ENCODE measurements around the gene KRT2.

DNA sequence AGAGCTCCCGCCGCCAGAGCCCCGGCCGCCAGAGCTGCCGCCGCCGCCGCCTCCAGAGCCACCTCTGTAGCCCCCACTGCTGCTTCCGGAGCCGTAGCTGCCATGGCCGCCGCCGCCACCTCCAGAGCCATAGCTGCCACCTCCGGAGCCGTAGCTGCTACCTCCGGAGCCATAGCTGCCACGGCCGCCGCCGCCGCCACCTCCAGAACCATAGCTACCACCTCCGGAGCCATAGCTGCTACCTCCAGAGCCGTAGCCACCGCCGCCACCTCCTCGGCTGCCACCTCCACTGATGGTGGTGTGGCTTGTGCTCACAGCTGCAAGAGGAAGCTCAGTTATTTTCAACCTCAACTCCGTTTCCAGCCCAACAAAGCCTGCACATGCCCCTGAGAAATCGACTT lies 23.3 kb upstream of the KRT2 start:
- TF ChIP-seq EGR1 (IDR thresholded peaks at IDR 0.05) (no peak), EP300 (IDR thresholded peaks at IDR 0.05; ENCODE audit: borderline replicate concordance) (no peak), FOXM1 (IDR thresholded peaks at IDR 0.05; ENCODE audit: borderline replicate concordance, low read depth) (no peak), YY1 (IDR thresholded peaks at IDR 0.05; ENCODE audit: low read depth) (no peak), NFIC (IDR thresholded peaks at IDR 0.05) (no peak), CREB1 (IDR thresholded peaks at IDR 0.05; ENCODE audit: low read depth) (no peak)
- TF ChIP-seq, protein P1, sequence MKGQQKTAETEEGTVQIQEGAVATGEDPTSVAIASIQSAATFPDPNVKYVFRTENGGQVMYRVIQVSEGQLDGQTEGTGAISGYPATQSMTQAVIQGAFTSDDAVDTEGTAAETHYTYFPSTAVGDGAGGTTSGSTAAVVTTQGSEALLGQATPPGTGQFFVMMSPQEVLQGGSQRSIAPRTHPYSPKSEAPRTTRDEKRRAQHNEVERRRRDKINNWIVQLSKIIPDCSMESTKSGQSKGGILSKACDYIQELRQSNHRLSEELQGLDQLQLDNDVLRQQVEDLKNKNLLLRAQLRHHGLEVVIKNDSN (IDR thresholded peaks at IDR 0.05), result no peak
